OCI-LY7 (cell line): ENCODE measurements around the gene ZNF469. TPM values are rescaled to one million over a fixed set of nuclear protein-coding genes. Genes with fewer than 3 reads are reported as not detected.

Experiments used
- BruUV-seq: library from RNA; stranded (reverse); fragments of 400-500 nt; replicated peaks from 2 replicates; lab custom pipeline; 2021; lab: Mats Ljungman, UMichigan
- CTCF ChIA-PET: fragments of 300-600 bp; sonication (Branson Sonifier 250); formaldehyde crosslinking; loops from one replicate; lab custom pipeline; 2022; ENCODE audit warnings: antibody characterized with exemption; ENCODE audit not compliant: unreplicated experiment; lab: Charles Lee
- POLR2A ChIA-PET: fragments of 300-600 bp; sonication (Branson Sonifier 250); formaldehyde crosslinking; loops from one replicate; lab custom pipeline; 2022; ENCODE audit warnings: antibody characterized with exemption; lab: Charles Lee
- DNase-seq: peaks from one replicate; pipeline ENCODE4 v3.0.0-alpha.2; 2015; ENCODE audit warnings: low spot score
- H2AFZ ChIP-seq: fragments of 200-600 bp; sonication (generic), shearing (Covaris generic); 2 replicates; pipeline ENCODE4 v1.6.1; 2014; ENCODE audit warnings: mild to moderate bottlenecking, antibody characterized with exemption, low read length, moderate library complexity
- H3K27ac ChIP-seq: fragments of 200-600 bp; sonication (generic); 2 replicates; pipeline ENCODE4 v1.5.1; 2014; ENCODE audit warnings: mixed run types, low read depth, mild to moderate bottlenecking, moderate library complexity, low read length, inconsistent platforms; ENCODE audit not compliant: poor library complexity, severe bottlenecking
- H3K36me3 ChIP-seq: fragments of 200-600 bp; sonication (generic); 2 replicates; pipeline ENCODE4 v1.6.1; 2014; ENCODE audit warnings: mild to moderate bottlenecking, antibody characterized with exemption, low read length, moderate library complexity, mixed read lengths; ENCODE audit not compliant: insufficient read depth
- H3K4me1 ChIP-seq: fragments of 200-600 bp; sonication (generic); 2 replicates; pipeline ENCODE4 v1.5.1; 2014; ENCODE audit warnings: mild to moderate bottlenecking, low read length; ENCODE audit not compliant: insufficient read depth, poor library complexity, severe bottlenecking
- H3K4me2 ChIP-seq: fragments of 200-600 bp; sonication (generic); 2 replicates; pipeline ENCODE4 v1.6.1; 2014; ENCODE audit warnings: mild to moderate bottlenecking, low read length
- H3K4me3 ChIP-seq: fragments of 200-600 bp; sonication (generic); 2 replicates; pipeline ENCODE4 v1.5.1; 2014; ENCODE audit warnings: mild to moderate bottlenecking, low read depth, low read length; ENCODE audit not compliant: poor library complexity, severe bottlenecking
- H3K79me2 ChIP-seq: fragments of 200-600 bp; sonication (generic); 2 replicates; pipeline ENCODE4 v1.6.1; 2016; ENCODE audit warnings: low read depth, mild to moderate bottlenecking, low read length, moderate library complexity, mixed read lengths; ENCODE audit not compliant: insufficient read depth
- H3K9me2 ChIP-seq: fragments of 200-600 bp; sonication (generic); 2 replicates; pipeline ENCODE4 v1.6.1; 2016; ENCODE audit warnings: mild to moderate bottlenecking, low read length, mixed read lengths; ENCODE audit not compliant: insufficient read depth
- H3K9me3 ChIP-seq: fragments of 200-600 bp; sonication (generic); 2 replicates; pipeline ENCODE4 v1.6.1; 2014; ENCODE audit warnings: mild to moderate bottlenecking, mixed run types, low read length, mixed read lengths
- H4K20me1 ChIP-seq: fragments of 200-600 bp; sonication (generic); 2 replicates; pipeline ENCODE4 v1.6.1; 2014; ENCODE audit warnings: mild to moderate bottlenecking, antibody characterized with exemption, low read length, moderate library complexity, mixed read lengths; ENCODE audit not compliant: insufficient read depth
- CTCF ChIP-seq: fragments of 200-600 bp; sonication (generic); conservative IDR thresholded peaks from 2 replicates; pipeline ENCODE4 v1.5.1; 2014; ENCODE audit warnings: mild to moderate bottlenecking, antibody characterized with exemption, low read length, moderate library complexity, mixed read lengths
- EZH2phosphoT487 ChIP-seq: fragments of 200-600 bp; sonication (generic); IDR thresholded peaks from 2 replicates; pipeline ENCODE4 v1.6.1; 2018; ENCODE audit warnings: low read depth, borderline replicate concordance, mild to moderate bottlenecking, mixed run types, antibody characterized with exemption, low read length, moderate library complexity, mixed read lengths
- intact Hi-C: fragments of 100-400 bp; cut with micrococcal nuclease; formaldehyde crosslinking; loops from one replicate; pipeline ENCODE4 v1.10.0; 2022; ENCODE audit not compliant: unreplicated experiment
- total RNA-seq, 2 experiments: library from RNA; depleted of rRNA in 1 of 2; stranded (reverse); fragments of >200 nt in 1 of 2; shearing (Covaris generic) in 1 of 2; gene quantifications; 2 replicates each; pipeline ENCODE4 v1.2.3, GENCODE V29; 2014 to 2022

ZNF469 gene
- total RNA-seq, 2 experiments from 2014 or later = under 0.01 TPM; not detected in 1

- BruUV-seq = no TSS peak
- Histone ChIP-seq H3K79me2 (no peaks in the 10 kb centered on the region), H3K9me2 (no peaks in the 10 kb centered on the region), H3K9me3 (no peaks in the 10 kb centered on the region), H3K4me3 (no peak overlapping the region), H3K27ac (no peak overlapping the region), H3K4me1 (no peaks in the 10 kb centered on the region), H3K4me2 (no peak overlapping the region), H2AFZ (no peak overlapping the region), H3K36me3 (no peaks in the 10 kb centered on the region), H4K20me1 (no peaks in the 10 kb centered on the region)
- POLR2A ChIA-PET = no interaction called here
- CTCF ChIA-PET = no interaction called here
- DNase-seq = no peak
- intact Hi-C loops = no loop called here
- TF ChIP-seq EZH2phosphoT487 (no peak), CTCF (no peak)
Observed at GRCh38 chr16:88373211-88373610, 9.5 kb upstream of the ZNF469 start.

- ChIA-PET CTCF (no interaction called here), POLR2A (no interaction called here)
- Histone ChIP-seq H3K4me2 (no peak overlapping the region), H2AFZ (no peak overlapping the region), H3K4me3 (no peak overlapping the region), H3K79me2 (no peaks in the 10 kb centered on the region), H3K9me3 (no peaks in the 10 kb centered on the region), H3K36me3 (no peaks in the 10 kb centered on the region), H3K27ac (no peak overlapping the region), H3K4me1 (no peaks in the 10 kb centered on the region), H4K20me1 (no peaks in the 10 kb centered on the region), H3K9me2 (no peaks in the 10 kb centered on the region)
- TF ChIP-seq CTCF (no peak), EZH2phosphoT487 (no peak)
- intact Hi-C loops = no loop called here
- BruUV-seq = no TSS peak
- DNase-seq = no peak
Observed at GRCh38 chr16:88373927-88374492, 8.7 kb upstream of the ZNF469 start.

- no peaks in the 10 kb centered on the region for H3K36me3 ChIP-seq
- BruUV-seq = no TSS peak
- CTCF ChIA-PET = no interaction called here
- no peak for DNase-seq
- H3K4me3 ChIP-seq = no peak overlapping the region
- no peaks in the 10 kb centered on the region for H3K4me1 ChIP-seq
- H3K9me3 ChIP-seq = no peaks in the 10 kb centered on the region
- H3K27ac ChIP-seq = no peak overlapping the region
- no peaks in the 10 kb centered on the region for H3K79me2 ChIP-seq
- intact Hi-C loops = no loop called here
- no peaks in the 10 kb centered on the region for H3K9me2 ChIP-seq
- POLR2A ChIA-PET = no interaction called here
- no peak overlapping the region for H3K4me2 ChIP-seq
- TF ChIP-seq CTCF (no peak), EZH2phosphoT487 (no peak)
- H2AFZ ChIP-seq = no peak overlapping the region
- no peaks in the 10 kb centered on the region for H4K20me1 ChIP-seq
Observed at GRCh38 chr16:88374736-88375135, 8.0 kb upstream of the ZNF469 start.
